AG20443 (cell line): ENCODE results near the gene SPDYC.
A peak's percentile ranks its signal among the peaks of the same experiment; 100 is the strongest.

Experiments
- DNase-seq: peaks from one replicate; pipeline ENCODE4 v3.0.0; 2012; ENCODE audit warnings: low spot score, mixed read lengths

SPDYC gene

DNA sequence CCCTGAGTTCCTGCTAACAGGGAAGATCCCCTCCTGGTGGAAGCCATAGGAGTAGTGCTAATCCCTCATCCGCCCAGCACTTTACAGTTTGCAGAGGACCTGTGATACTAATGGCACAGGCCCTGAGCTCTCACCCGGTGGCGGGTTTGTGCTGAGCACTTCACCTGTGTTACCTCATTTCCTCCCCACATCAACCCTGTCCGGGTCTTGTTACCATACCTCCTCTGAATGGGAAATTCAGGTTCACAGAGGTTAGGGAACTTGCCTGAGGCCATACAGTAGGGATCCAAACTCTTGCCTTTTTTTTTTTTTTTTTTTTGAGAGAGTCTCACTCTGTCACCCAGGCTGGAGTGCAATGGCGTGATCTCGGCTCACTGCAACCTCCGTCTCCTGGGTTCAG, 36.9 kb downstream of the SPDYC start:
- DNase-seq = no peak

DNA sequence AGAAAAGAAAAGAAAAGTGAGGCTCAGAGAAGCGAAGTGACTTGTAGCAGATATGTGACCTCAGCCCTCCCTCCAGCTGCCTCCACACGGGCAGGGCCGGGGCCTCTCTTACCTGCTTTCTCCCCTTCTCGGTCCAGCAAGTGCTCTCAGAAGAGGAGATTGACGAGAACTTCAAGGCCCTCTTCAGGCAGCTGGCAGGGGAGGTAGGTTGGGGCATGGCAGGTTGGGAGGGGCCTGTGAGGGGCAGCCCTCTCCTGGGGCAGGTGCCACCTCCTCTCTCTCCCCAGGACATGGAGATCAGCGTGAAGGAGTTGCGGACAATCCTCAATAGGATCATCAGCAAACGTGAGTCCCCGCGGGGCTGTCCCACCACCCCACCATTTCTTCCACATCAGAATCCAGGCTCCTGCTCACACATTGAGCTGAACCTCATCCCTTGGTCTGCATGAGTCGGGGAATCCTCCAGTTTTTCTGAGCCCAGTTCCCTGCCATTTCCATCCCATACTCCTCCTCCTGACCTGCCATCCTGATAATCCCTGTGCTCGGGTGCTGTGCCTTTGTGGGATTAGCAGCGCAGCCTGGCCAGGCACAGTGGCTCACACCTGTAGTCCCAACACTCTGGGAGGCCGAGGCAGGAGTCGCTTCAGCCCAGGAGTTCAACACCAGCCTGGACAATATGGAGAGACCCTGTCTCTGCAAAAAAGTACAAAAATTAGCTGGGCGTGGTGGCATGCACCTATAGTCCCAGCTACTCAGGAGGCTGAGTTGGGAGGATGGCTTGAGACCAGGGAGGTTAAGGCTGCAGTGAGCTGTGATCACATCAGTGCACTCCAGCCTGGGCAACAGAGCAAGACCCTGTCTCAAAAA, 38.1 kb downstream of the SPDYC start:
- no peak for DNase-seq

DNA sequence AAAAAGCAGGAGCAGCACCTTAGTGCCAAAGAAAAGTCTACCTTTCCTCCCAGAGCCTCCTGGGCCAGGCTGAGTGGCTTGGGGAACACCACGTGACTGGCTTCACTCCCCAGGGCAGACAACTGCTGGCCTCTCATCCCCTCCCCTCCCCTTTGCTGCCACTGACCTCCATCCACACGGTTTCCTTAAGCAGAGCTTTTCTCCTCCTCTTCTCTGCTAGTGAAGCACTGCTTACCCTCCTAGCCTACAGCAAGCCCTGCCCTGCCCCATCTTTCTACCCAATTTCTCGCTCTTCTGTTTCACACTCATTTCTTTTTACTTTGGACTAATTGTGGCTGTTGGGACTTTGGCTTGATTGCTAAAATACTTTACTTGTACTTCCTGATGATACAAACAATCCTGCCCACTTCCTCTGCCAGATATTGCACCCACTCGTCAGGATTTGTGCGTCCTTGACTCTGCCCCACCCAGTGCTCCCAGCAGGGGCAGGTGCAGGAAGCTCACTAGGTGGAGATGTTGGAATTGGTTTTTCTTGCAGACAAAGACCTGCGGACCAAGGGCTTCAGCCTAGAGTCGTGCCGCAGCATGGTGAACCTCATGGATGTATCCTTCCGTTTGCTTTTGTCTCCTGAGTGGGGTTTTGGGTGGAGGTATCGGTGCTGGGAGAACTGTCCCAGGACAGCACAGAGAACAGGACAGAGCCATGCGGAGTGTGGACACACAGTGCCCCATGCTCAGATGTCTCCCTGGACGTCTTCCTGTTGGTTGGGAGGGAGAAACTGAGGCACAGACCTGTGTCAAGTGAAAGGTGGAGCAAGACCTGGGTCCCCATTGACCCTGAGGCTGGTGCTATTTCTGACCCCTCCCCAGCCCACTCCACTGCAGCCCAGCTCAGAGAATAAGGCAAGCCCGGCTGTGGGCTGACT, 39.0 kb downstream of the SPDYC start:
- no peak for DNase-seq

DNA sequence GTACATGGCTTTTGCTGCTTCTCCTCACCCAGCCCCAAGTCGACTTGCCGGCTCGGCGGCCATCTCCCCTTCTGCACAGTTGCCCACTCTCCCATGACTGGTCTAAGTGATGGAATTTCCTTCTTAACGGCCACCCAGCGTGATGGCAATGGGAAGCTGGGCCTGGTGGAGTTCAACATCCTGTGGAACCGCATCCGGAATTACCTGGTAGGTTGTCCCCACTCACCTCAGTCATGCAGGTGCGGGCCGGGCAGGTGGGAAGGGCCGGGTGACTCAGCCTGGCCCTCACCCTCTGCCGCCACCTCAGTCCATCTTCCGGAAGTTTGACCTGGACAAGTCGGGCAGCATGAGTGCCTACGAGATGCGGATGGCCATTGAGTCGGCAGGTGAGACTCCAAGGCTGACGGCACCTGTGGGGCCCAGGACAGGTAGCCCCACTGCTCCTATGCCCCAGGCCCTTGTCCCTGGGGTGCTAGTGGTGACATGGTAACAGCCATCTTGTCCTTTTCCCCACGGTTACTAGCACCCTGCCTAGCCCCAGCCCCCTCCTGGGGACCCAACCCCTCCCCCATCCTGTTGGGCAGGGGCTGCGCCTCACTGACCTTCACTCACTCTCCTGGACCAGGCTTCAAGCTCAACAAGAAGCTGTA, 39.8 kb downstream of the SPDYC start:
- peak; percentile 6 for DNase-seq

DNA sequence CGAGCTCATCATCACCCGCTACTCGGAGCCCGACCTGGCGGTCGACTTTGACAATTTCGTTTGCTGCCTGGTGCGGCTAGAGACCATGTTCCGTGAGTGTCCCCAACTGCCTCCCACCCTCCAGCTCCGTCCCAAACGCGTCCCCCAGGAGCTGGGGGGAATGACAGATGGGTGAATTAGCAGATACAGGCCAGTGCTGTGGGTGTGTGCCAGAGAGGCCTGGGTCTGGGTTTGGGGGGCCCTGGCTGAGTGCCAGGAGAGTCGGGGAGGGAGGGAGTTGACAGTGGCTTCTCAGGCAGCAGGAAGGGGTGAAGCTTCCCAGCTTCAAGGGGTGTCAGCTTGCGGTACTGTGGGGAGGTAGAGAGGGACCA, 40.3 kb downstream of the SPDYC start:
- DNase-seq = peak; percentile 9

DNA sequence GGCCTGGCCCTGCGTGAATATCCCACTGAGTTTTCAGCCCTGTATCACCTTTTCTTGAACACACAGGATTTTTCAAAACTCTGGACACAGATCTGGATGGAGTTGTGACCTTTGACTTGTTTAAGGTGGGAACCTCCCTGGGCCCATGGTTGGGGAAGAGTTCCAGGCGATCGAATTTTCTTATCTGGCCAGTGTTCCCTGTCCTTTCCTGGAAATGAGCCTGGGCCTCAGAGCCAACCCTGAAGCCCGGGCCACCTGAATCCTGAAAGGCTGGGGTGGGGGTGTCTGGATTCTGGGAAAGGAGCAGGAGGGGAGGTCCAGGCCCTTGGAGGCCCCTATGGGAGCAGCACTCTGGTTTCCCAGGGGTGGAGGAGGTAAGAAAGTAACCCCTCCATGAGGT, 40.7 kb downstream of the SPDYC start:
- no peak for DNase-seq

DNA sequence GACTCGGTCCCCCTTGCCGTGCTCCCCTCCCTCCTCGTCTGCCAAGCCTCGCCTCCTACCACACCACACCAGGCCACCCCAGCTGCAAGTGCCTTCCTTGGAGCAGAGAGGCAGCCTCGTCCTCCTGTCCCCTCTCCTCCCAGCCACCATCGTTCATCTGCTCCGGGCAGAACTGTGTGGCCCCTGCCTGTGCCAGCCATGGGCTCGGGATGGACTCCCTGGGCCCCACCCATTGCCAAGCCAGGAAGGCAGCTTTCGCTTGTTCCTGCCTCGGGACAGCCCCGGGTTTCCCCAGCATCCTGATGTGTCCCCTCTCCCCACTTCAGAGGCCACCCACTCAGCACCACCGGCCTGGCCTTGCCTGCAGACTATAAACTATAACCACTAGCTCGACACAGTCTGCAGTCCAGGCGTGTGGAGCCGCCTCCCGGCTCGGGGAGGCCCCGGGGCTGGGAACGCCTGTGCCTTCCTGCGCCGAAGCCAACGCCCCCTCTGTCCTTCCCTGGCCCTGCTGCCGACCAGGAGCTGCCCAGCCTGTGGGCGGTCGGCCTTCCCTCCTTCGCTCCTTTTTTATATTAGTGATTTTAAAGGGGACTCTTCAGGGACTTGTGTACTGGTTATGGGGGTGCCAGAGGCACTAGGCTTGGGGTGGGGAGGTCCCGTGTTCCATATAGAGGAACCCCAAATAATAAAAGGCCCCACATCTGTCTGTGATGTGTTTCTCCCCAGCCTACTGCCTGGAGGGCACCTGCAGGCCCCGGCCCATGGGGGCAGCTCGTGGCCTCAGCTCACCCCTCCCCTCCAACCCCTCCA, 41.5 kb downstream of the SPDYC start:
- no peak for DNase-seq

DNA sequence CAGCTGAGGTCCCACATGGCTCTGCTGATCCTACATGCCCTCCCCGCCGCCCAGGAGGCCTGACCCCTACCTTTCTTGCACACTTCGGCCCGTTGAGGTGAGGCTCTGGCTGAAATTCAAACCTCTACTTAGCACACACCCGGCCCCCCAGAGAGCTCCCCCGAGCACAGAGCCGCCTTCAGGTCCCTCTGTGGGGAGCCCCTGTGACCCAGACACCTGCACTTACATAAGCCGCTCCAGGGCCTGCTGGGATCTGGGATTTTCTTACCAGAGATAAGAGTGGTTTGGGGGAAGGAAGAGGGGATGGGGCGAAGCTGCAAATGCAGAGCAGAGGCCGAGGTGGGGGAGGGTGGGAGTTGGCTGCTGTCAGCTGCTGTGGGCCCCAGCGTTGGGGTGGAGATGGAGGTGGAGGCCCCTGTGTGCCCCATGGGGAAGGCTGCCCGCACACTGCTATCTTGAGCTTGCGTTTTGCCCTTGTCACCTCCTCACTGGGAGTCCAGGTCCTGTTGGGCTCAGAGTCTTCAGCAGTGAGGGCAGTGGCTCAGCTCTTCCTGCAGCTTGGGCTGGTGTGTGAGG, 42.3 kb downstream of the SPDYC start:
- DNase-seq = no peak

DNA sequence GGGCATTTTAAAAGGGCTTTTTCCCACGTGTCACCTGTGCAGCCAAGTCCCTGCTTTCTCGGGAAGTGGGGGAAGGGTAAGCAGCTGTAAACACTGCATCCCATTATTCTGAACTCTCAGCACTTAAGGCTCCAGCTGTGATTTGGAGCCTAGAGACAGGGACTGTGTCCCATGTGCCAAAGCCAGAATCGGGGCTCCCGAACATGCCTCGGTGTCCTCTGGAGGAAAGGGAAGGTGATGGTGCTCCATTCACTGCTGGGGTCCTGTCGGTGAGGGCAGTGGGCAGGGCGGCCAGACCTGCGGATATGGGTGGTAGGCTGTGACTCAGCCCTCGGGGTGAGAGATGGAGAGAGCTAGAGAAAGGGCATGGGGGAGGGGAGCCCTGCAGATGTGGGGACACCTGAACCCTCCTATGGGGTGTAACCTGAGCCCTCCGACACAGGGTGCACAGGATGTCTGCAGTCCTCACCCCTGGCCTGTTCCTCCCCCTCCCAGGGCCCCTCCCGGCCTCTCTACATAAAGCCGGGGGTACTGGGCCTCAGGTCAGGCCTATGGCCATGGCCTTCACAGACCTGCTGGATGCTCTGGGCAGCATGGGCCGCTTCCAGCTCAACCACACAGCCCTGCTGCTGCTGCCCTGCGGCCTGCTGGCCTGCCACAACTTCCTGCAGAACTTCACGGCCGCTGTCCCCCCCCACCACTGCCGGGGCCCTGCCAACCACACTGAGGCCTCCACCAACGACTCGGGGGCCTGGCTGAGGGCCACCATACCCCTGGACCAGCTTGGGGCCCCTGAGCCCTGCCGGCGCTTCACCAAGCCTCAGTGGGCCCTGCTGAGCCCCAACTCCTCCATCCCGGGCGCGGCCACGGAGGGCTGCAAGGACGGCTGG, 43.5 kb downstream of the SPDYC start:
- DNase-seq = no peak

DNA sequence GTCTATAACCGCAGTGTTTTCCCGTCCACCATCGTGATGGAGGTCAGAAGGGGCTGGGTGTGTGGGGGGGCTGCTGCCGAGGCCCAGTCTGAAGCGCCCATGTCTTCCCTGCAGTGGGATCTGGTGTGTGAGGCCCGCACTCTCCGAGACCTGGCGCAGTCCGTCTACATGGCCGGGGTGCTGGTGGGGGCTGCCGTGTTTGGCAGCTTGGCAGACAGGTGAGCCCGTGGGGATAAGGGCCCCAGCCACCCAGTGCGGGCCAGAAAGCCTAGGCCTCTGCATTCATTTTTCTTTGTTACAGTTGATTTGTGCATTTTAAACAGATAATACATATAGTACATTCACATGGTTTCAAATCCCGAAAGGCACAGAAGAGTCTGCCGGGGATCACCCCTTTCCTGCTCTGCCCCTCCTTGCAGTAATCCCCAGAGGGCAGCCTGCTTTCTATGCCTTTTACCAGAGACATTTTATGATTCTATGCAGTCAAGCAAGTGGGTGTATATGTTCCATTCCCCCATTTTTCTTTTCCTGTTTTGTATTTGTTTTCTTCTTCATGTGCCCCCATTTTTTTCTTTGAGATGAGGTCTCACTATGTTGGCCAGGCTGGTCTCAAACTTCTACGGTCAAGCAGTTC, 44.3 kb downstream of the SPDYC start:
- DNase-seq = no peak

DNA sequence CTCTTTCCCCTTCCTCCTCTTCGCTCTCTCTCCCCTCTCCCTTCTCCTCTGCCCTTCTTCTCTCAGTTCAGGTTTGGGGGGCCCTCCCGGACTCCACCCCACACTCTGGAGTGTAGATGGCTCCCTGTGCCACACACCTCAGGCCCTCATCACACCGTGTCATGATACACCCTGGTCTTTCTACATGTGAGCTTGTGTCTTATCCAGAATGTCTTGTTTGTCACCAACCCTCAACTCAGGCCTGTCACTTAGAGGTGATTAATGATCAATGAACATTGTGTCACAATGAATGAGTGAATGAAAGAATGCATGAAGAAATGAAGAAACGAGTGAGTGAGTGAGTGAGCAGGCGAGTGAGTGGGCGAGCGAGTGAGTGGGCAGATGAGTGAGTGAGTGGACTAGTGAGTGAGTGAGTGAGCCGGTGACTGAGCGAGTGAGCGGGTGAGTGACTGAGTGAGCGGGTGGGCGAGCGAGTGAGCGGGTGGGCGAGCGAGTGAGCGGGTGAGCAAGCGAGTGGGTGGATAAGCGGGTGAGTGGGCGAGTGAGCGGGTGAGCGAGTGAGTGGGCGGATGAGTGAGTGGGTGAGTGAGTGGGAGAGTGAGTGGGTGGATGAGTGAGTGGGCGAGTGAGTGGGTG, 45.5 kb downstream of the SPDYC start:
- DNase-seq = no peak

DNA sequence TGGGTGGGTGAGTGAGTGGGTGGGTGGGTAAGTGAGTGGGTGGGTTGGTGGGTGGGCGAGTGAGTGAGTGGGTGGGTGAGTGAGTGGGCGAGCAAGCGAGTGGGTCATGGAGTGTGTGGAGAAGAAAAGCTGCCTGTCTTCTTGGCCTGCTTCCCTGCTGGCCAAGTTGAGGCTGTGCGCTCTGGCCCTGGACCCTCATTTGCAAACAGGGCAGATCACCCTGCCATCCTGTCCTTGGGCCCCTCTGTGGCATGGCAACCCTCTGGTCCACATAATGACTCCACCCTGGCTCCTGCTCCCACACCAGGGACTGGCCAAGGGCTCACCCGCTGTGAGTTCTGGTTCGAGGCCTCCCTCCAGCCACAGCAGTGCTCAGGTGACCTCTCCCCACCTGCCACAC, 46.8 kb downstream of the SPDYC start:
- DNase-seq = no peak

DNA sequence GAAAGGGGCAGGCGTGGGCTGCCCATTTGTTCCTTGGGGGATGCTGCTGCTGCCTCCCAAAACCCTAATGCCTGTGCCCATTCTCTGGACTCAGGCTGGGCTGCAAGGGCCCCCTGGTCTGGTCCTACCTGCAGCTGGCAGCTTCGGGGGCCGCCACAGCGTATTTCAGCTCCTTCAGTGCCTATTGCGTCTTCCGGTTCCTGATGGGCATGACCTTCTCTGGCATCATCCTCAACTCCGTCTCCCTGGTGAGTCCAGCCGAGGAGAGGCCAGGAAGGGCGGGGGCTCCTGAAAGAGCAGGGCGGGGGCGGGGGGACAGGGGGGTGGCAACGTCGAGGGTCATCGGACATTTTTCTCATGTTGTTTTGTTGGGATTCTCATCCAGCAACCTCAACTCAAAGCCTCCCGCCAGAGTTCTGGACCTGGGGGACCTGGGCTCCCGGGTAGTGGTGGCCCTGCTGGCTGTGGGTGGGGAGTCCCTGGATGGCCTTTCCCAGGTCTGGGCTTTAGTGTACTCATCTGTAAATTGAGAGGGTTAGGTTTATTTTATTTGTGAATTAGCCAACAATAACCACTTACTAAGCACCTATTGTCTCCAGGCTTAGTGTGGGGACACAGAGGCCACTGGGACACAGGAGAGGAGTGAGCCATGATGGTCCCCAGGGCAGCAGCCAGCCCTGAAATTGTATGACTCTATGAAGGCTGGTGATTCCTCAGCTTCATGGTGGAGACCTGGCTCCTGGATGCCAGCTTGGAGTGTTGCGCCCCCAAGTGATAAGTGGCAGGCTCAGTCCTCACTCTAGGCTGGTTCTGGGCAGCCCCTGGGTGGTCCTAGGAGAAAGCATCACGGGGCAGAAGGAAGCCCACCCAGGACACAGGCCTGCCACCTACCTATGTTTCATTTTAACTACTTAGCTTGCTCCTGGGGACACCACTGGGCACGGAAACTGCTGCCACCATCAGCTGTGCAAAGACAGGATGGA, 47.7 kb downstream of the SPDYC start:
- DNase-seq = no peak

DNA sequence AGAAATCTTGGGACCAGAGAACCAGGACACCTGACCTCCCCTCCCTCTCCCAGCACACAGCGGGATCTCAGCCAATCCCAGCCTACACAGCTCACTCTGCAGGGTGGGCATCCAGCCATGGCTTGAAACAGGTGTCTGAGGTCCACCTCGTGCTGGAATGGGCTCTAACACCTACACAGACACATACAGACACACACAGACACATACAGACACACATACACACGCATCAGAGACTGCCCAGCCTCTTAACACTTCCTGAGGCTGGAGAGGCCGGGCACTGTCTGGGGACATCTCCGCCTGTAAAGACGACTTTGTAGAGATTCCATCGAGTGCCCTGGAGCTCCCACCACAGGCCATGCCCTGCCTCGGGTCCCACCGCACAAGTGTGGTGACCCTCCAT, 48.4 kb downstream of the SPDYC start:
- no peak for DNase-seq

DNA sequence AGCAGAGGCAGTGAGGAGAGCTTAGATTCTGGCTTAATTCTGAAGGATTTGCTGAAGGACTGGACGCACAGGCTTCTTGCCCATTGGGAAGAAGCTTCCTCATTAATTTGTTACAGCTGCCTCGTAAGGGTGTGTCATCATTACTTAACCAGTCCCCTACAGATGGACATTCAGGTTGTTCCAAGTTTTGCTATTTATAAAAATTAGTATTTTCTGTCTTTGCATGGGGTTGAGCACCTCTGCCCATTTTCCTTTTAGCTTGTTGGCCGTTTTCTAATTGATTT, 49.8 kb downstream of the SPDYC start:
- peak; percentile 84 for DNase-seq

DNA sequence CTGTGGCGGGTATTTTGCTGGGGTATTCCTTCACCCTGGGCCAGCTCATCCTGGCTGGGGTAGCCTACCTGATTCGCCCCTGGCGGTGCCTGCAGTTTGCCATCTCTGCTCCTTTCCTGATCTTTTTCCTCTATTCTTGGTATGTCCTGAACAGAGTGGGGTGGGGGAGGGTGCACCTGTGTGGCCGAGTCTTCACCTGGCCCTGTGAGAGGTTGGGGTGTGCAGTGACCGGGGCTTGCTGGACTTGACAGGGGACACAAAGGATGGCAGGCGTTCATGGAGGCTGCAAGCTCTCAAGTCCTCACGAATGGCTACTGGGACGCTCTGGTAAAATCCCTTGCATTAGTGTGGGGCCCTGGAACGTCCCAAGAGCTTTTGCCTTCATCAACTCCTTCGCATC, 51.0 kb downstream of the SPDYC start:
- DNase-seq = no peak
